Activated T-helper 1 cell treated with Interleukin-2 at 50 U/mL for 16 hours (primary cell): Measurements from ENCODE around the gene TRIM9.

ENCODE experiments used
- DNase-seq: peaks from one replicate; pipeline ENCODE4 v3.0.0-alpha.2; 2020; ENCODE audit warnings: low read depth

TRIM9 gene

GRCh38 chr14:51056421-51056820 lies 38.5 kb downstream of the TRIM9 start:
- DNase-seq = no peak

DNA sequence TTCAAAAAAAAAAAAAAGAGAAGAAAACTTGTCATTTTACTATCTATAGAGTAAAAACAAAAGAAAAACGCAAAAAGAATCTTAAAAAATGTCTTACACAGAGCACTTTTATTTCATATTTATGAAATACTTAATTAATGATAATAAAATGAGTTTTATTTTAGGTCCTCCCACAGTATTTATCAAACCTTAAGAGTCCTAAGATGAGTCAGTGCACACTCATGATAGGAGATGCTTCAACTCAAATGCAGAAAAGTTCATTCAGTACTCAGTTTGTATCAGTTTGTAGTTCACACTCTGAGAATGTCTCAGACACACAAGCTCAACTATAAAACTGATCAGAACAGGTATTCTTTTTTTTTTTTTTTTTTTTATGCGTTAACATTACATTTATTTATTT lies 41.7 kb downstream of the TRIM9 start:
- no peak for DNase-seq

GRCh38 chr14:51044961-51045360 lies 49.9 kb downstream of the TRIM9 start:
- DNase-seq = no peak

DNA sequence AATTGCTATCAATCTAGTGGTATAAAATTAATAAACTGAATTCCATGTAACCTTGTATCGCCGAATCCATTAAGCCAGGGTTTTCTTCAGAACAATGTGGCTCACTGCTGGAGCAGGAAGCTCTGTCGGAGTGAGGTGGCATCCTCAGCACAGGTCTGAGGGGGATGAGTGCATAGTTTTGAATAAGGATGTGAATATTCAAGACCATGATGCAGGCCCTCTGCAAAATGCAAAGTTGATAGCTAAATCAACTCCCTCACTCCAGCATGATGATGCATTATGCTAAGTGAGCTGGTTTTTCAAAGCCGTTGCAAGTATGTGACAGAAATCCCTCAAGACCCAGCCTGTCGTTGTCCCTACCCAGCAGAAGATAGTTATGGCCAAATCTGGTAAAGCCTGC lies 53.0 kb downstream of the TRIM9 start:
- DNase-seq = no peak

GRCh38 chr14:51041108-51041531 lies 53.8 kb downstream of the TRIM9 start:
- DNase-seq = no peak

- no peak for DNase-seq
Observed at GRCh38 chr14:51039252-51039651, 55.7 kb downstream of the TRIM9 start.

DNA sequence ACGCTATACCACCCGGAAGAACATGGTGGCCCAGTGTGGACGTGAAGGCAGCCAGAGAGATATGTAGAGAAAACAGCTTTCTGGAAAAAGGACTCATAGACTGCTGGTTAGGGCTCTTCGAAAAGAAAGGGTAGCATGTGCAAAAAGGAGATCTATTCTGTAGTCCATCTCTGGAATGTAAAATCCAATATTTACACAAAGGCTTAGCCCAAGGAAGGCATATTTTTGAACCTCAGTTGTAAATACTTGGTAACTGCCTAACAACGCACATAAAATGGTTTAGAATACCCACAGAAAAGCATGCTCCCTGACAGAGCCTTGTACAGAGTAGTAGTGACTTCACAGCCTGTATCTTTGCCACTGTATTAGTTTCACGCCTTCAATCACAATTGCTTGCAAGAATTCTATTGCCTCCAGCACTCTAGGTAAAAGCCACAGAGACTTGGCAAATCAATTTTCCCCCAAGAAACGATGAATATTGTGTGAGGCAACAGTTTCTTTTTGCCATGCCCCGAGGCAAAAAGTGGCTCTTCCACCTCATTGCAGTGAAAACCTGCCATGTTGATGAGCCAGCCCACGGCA lies 59.2 kb downstream of the TRIM9 start:
- no peak for DNase-seq

DNA sequence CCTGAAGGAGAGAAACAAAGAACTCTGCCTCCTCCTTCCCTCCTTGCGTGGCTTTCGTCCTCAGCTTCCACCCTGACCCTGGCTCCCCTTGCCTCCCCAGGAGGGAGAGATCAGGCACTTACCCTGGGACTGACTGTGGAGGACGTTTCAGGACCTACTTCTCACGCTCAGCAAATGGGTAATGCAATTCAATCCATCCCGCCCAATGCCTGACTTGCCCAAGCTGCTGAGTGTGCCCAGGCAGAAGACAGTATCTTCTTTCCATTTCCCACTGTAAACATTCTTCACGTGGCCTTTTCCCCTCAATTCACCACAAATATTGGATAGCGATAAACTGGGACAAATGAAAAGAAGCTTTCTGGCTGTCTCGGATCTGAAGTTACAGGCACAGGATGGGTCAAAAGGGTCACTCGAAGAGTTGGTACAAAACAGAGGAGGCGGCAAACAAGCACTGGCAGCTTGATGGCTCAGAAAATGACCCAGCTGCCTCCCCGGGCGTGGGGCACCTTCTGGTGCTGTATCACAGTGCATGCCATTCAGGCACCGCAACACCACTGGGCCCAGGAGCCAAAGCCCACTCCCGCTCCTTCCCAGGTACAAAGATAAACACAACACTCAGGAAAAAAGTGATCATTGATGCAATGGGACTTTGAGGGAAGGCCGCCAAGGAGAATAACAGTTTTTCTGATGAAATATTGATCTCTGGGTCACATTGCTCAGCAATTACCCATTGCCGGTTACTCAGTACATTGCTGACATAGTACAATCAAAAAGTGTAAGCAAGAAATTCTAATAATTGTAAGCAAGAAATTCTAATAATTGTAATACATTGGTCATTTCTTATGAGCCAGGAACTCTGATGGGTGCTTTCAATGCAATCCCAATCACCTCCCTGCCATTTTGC lies 65.8 kb downstream of the TRIM9 start:
- DNase-seq = no peak

DNA sequence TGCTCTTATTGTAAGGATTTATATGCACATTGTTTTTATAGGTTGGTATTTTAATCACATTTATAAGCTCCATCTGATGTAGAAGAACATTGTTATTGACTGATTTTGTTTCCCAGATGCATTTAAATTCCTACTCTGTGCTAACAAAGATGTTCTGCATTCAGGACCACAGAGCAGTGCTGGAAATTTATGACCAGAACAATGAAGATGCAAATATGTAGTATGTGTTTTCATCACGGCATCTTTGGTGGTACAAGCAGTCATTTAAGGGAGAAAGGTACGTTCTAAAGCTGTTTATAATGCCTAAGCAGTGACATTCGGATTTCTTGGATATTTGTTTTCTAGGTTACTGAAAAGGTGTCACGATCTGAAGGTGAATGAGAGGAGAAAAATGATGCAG lies 66.5 kb downstream of the TRIM9 start:
- DNase-seq = no peak

- DNase-seq = no peak
Observed at GRCh38 chr14:51024377-51024776, 70.5 kb downstream of the TRIM9 start.

GRCh38 chr14:51023964-51024363 lies 70.9 kb downstream of the TRIM9 start:
- no peak for DNase-seq

DNA sequence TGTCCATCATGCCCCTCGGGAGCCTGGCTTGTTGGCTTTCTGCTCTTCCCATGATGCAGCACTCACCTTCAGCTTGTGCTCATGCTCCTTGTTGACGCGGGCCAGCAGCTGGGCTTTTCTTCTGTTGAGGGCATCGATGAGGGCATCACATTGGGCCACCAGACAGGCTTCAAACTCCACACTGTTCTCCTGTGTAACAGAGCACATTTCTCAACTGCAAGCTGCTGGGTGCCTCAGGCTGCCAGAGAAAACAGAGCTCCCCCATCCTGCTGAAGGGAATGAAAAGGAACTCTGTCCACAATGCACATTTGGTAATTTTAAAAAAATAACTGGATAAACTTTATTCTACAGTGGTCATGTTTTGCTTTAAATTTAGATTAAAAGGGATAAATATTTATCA lies 72.1 kb downstream of the TRIM9 start:
- no peak for DNase-seq

DNA sequence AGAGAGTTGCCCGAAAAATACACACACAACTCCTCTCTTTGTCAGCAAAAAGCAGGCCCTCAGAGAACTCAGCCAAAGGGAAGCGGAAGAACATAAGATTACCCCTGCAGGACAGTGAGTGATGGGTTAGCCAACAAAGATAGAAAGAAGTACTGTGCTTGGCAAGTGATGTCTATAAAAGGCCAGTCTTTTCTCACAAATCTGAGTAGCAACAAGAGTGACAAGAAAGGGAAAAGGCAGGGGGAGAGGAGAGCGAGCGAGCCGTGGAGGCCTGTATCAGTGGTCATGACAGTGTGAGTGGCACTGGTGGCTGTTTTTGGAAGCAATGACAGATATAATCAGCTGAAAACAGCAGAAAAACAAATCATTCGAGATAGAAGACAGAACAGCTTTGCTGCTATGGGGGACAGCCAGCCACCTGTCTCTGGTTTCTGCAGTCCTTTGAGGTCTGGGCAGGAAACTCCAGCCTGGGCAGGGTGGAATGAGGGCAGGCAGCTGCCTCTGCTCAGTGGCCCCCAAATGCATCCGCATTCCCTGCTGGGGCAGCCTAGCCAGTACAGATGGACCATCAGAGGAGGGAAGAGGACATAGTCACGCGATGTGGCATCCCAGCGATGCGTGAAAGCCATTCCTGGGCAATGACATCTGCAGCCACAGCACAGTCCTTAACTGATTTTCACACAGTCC lies 74.7 kb downstream of the TRIM9 start:
- no peak for DNase-seq

DNA sequence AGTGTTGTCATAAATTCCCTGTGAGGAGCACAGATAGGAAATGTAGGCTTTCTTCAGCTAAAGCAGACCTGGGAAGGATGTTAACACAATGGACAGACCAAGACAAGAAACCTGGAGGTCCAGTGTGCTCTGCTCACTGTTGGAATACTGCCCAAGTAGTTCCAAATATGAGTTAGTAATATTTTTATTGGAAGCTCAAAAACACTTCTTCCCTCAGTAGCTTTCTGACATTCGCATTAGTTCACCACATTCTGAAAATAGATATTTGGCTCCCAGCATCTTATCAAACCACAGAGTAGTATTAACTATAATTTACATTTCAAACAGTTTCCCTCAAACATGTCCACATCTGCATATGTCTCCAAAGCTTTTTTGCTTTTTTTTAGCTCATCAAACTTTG lies 75.8 kb downstream of the TRIM9 start:
- no peak for DNase-seq

DNA sequence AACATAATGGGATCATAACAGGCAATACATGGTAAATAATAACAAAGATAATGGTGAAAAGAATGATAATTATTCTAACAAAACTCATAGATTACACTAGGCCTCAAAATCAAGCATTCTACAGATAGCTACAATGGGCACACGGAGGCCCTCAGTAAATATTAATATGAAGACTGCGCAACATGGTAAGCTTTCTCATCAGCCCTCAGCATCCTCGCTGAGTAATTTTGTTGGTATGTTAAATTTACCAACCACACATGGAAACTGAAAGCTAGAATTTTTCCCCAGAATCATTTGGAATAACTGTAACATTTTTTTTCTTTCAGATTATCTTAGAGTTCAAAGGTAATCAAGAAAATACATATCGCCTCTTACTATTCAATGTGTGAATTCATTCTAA lies 76.4 kb downstream of the TRIM9 start:
- no peak for DNase-seq

- DNase-seq = no peak
Observed at GRCh38 chr14:51014625-51015024, 80.3 kb downstream of the TRIM9 start.

DNA sequence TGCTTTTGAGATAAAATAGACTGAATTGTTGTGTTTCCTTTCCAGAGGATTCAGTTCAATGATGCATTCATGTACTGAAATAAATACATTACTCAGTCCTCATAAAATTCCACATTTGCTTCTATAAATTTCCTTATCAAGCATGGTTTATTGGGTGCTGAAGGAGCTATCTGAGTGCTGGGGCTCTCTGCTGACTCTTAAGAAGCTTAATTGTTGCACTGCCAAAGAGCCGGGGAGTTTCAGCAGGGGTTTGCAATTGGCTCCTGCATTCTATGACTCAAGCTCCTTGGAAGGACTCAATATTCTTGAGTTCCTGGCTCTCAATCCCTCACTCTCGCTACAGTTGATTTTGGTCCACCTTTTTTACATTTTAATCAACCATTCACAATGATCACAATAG lies 80.8 kb downstream of the TRIM9 start:
- DNase-seq = no peak

- DNase-seq = no peak
Observed at GRCh38 chr14:51012055-51012454, 82.8 kb downstream of the TRIM9 start.

DNA sequence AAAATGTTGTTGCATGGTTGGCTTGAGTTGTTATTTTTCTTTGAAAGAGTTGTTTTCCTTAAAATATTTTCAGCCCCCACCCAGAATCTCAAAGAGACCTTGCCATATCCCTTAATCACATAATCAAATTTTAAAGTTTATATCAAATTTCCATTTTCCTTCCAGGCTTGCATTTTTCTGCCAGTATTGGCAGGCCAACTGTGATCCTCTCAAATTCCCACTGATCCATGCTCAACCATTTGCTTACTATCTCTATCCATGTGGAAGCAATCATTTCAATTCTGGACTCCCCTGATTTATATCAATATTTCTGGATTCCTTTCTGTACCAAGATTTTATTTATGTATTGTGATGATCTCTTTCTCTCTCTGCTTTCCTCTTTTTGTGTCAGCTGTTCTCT lies 86.5 kb downstream of the TRIM9 start:
- no peak for DNase-seq

DNA sequence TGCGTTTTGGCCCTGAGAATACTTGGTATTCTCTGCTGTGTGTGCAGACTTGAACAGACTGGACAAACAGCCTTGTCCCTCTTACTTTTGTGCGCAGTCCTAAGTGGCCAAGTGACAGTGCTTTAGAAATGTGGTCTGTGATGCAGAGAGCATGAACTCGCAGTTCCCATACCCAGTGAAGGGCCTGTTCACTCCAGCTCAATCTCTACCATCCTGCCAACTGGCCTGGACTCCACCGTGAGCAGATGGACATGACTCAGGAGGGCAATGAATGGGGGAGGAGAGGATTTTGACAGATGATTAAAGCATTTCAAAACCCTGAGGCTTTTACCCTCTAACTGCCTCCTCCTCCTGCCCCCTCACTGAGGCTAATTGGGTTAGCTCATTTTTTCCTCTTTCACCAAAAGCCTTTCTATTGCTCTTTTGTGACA lies 88.1 kb downstream of the TRIM9 start:
- DNase-seq = no peak

DNA sequence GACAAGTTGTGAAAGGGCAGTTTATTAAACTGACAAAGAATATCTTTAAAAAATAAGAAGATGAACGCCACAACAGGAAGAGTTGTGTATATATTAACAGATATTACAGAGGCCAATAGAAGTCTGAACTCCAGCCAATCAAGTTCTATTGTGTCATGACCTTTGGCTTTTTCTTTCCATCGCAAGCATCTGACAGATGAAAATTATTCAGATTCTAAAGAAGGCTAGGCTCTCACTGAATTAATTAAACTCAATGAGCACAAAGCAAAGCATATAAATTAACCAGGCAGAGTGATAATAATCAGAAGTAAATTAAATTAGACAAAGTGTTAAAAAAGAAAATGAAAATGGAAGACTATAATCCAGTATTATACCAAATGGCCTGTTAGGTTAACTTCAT lies 88.6 kb downstream of the TRIM9 start:
- DNase-seq = no peak

DNA sequence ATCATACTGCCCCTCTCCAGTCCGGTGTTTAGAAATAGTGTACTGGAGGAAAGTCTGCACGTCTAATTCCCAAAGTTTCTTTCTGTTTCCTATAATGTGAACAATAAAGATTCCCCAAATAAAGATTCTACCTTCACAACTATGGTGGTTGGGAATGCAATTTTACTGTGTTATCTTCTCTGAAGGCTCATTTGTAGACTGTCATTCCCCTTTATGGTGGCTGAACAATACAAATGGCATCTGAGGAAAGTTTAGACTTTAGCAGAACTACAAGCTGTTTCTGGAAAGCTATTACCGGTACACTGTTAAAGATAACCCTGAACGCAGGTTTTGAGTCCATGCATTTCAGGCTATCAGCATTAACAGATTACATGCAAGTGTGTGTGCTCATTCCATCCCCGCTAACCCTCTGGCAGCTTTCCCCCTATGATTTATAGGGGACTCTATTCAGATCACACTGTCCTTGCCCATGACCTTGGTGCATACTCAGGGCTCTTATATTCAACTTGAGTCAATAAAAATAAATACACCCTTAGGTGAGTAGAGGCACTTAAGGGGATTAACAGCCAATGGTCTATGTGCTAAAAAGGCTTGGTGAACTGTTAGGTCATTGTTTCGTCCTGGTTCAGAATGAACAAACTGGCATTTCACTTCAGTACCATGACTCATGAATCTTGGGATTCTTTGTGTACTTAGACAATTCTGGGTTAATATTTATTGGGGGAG lies 89.9 kb downstream of the TRIM9 start:
- DNase-seq = no peak
